Upper lobe of left lung (tissue), 6 donors: ENCODE results near the gene BCAS4. TPM values are rescaled to one million over a fixed set of nuclear protein-coding genes. Genes with fewer than 3 reads are reported as not detected.
A peak's percentile ranks its signal among the peaks of the same experiment; 100 is the strongest.

ENCODE experiments used
- ATAC-seq, 2 donors: fragments of 200-7000 bp; cut with Tn5 transposase; one replicate each; pipeline ENCODE4 v1.9.1; 2022; ENCODE audit warnings: mild to moderate bottlenecking in 2 of 2, moderate library complexity in 2 of 2; ENCODE audit not compliant: low FRiP score in 2 of 2
- DNase-seq, 2 donors: peaks; one replicate each; pipeline ENCODE4 v3.0.0-alpha.2; 2019 to 2020
- H3K27ac ChIP-seq, 4 donors: fragments of 200-600 bp; sonication (generic); one replicate each; pipeline ENCODE4 v1.5.1; 2016 to 2019
- H3K27me3 ChIP-seq, 4 donors: fragments of 200-600 bp; sonication (generic); one replicate each; pipeline ENCODE4 v1.5.1; 2017 to 2019
- H3K36me3 ChIP-seq, 4 donors: fragments of 200-600 bp; sonication (generic); one replicate each; pipeline ENCODE4 v1.5.1; 2016 to 2019
- H3K4me1 ChIP-seq, 4 donors: fragments of 200-600 bp; sonication (generic); one replicate each; pipeline ENCODE4 v1.5.1; 2018 to 2019
- H3K4me3 ChIP-seq, 4 donors: fragments of 200-600 bp; sonication (generic); one replicate each; pipeline ENCODE4 v1.5.1; 2017 to 2019; ENCODE audit warnings: mild to moderate bottlenecking in 2 of 4, moderate library complexity in 1 of 4
- H3K9me3 ChIP-seq, 4 donors: fragments of 200-600 bp; sonication (generic); one replicate each; pipeline ENCODE4 v1.5.1; 2018 to 2019
- EP300 ChIP-seq, 4 donors: sonication (generic); formaldehyde crosslinking; IDR thresholded peaks; one replicate each; pipeline ENCODE4 v1.5.1; 2017; ENCODE audit warnings: antibody characterized with exemption in 4 of 4, control low read depth in 2 of 4
- POLR2A ChIP-seq, 4 donors: fragments of 450-650 bp; IDR thresholded peaks; one replicate each; pipeline ENCODE4 v1.5.1; 2016 to 2017; ENCODE audit warnings: antibody characterized with exemption in 4 of 4, mild to moderate bottlenecking in 2 of 4
- POLR2AphosphoS5 ChIP-seq, 2 donors: sonication (generic); formaldehyde crosslinking; IDR thresholded peaks; one replicate each; pipeline ENCODE4 v1.5.1; 2017; ENCODE audit warnings: antibody characterized with exemption in 2 of 2
- WGBS, 2 donors: methylation state at CpG; one replicate each; pipeline ENCODE4 v1.1.5; 2017 to 2018; 5-methylcytosine and 5-hydroxymethylcytosine counted together
- total RNA-seq, 6 donors: library from RNA; depleted of rRNA in 4 of 6; stranded (reverse); fragments of >200 nt in 4 of 6; gene quantifications; one replicate each; pipeline versions ENCODE4 v1.1.0 to v1.2.1, GENCODE V29; 2016 to 2021
- TF ChIP-seq, protein P1 (sequence below), 6 experiments: fragments of 450-650 bp in 4 of 6; fragments of 200-600 bp in 2 of 6; sonication (generic) in 2 of 6; IDR thresholded peaks; one replicate each; pipeline ENCODE4 v1.5.1; 2016 to 2019; ENCODE audit warnings: antibody characterized with exemption in 6 of 6
- donor health status: DM: no; HTN: no; CAD: no; lungs with moderate emphysema.
- donor health status: DM: no; HTN: yes; CAD: no; lungs with severe emphysema.

The BCAS4 gene
- total RNA-seq, 6 donors from 2014 or later: 2.3 to 12.3 (median 5.2) TPM

DNA sequence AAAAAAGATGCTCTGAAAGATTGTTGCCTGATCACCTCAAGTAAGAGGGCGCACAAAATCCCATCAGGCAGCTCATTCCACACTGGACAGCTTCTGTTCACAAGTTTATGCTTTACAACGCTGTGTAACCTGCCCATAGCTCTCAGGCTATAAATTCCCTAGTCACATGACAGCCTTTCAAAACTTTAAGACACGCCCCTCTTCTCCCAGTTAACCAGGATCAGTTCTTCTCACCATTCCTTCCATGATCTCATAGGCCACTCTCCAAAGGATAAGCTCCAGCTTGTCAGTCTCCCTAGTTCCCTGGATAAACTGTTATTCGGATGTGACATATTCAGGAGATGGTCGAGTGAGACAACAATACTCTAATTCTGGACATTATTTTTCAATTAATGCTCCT lies 121.4 kb downstream of the BCAS4 start:
- 53 to 58% methylated on average over 5 of the region's 5 CpGs for WGBS, 2 donors
- H3K4me1 ChIP-seq: peaks cover 52 to 77% (median 63%) of the 10 kb centered on the region in 4 donors

DNA sequence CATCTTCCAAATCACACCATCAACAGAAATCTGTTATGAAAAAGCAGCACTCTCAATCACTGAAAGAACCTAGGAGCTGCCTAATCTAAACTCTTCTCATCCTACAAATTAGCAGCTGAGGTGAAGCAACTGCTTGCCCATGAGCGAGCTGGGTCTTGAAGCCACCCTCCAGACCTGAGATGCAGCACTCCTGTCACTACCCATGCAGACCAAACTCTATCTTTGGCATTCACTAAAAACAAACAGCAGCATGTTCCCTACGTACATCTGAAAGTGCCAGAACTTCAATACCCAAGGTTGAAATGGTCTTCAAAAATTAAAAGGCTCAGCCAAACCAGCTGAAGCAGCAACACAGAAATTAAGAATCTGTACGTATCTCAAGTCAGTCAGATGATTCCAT lies 122.1 kb downstream of the BCAS4 start:
- 78 to 88% methylated on average over 3 of the region's 3 CpGs for WGBS, 2 donors
- no peak overlapping the region for H3K4me3 ChIP-seq

More for the DNA sequence above, 121.4 kb downstream of the BCAS4 start:
- Histone ChIP-seq H3K9me3 (no peaks in the 10 kb centered on the region), H3K27ac (peak overlapping the region in 1 of 4 donors; percentile 19), H3K36me3 (no peaks in the 10 kb centered on the region), H3K27me3 (no peaks in the 10 kb centered on the region), H3K4me3 (no peak overlapping the region)
- DNase-seq (no peak), ATAC-seq (peak in 1 of 2 donors; percentile 40)
- TF ChIP-seq POLR2A (IDR thresholded peaks at IDR 0.05): no peak
- TF ChIP-seq EP300 (IDR thresholded peaks at IDR 0.05): no peak
- no peak for TF ChIP-seq POLR2AphosphoS5 (IDR thresholded peaks at IDR 0.05)
- TF ChIP-seq, protein P1, sequence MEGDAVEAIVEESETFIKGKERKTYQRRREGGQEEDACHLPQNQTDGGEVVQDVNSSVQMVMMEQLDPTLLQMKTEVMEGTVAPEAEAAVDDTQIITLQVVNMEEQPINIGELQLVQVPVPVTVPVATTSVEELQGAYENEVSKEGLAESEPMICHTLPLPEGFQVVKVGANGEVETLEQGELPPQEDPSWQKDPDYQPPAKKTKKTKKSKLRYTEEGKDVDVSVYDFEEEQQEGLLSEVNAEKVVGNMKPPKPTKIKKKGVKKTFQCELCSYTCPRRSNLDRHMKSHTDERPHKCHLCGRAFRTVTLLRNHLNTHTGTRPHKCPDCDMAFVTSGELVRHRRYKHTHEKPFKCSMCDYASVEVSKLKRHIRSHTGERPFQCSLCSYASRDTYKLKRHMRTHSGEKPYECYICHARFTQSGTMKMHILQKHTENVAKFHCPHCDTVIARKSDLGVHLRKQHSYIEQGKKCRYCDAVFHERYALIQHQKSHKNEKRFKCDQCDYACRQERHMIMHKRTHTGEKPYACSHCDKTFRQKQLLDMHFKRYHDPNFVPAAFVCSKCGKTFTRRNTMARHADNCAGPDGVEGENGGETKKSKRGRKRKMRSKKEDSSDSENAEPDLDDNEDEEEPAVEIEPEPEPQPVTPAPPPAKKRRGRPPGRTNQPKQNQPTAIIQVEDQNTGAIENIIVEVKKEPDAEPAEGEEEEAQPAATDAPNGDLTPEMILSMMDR (IDR thresholded peaks at IDR 0.05): no peak

DNA sequence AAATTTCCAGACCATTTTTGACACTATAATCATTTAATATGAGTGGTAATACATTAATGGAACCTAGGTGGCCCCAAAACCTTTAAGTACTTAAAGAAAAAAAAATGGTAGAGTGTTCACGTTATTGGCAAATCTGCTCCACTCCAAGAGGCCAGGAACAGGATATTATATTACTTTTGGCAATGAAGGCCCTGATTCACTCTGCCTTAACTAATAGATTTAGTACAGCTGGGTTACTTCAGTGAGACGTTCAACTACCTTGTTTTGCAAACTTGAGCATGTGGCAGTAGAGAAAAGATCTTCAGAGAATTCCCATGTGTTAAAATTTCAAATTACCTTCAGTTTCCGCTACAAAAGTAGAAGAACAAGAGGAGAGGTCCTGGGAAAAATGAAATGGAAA lies 123.5 kb downstream of the BCAS4 start:
- Histone ChIP-seq H3K27me3 (no peaks in the 10 kb centered on the region), H3K36me3 (no peaks in the 10 kb centered on the region), H3K4me1 (peaks cover 66 to 94% (median 78%) of the 10 kb centered on the region in 4 donors), H3K27ac (no peak overlapping the region), H3K9me3 (no peaks in the 10 kb centered on the region), H3K4me3 (no peak overlapping the region)
- whole genome bisulfite sequencing, 2 donors: 58 to 72% methylated on average over 3 of the region's 3 CpGs
- DNase-seq (no peak), ATAC-seq (no peak)
- no peak for TF ChIP-seq POLR2AphosphoS5 (IDR thresholded peaks at IDR 0.05)
- no peak for TF ChIP-seq POLR2A (IDR thresholded peaks at IDR 0.05)
- TF ChIP-seq, protein P1 (IDR thresholded peaks at IDR 0.05): no peak
- no peak for TF ChIP-seq EP300 (IDR thresholded peaks at IDR 0.05)

More for the DNA sequence above, 122.1 kb downstream of the BCAS4 start:
- H3K36me3 ChIP-seq: no peaks in the 10 kb centered on the region
- H3K4me1 ChIP-seq: peaks cover 57 to 81% (median 67%) of the 10 kb centered on the region in 4 donors
- peak overlapping the region in 1 of 4 donors; percentile 19 for H3K27ac ChIP-seq
- no peaks in the 10 kb centered on the region for H3K27me3 ChIP-seq
- no peak for TF ChIP-seq POLR2AphosphoS5 (IDR thresholded peaks at IDR 0.05)
- TF ChIP-seq EP300 (IDR thresholded peaks at IDR 0.05): no peak
- TF ChIP-seq, protein P1 (IDR thresholded peaks at IDR 0.05): no peak
- TF ChIP-seq POLR2A (IDR thresholded peaks at IDR 0.05): no peak
- DNase-seq (no peak), ATAC-seq (no peak)
- no peaks in the 10 kb centered on the region for H3K9me3 ChIP-seq

DNA sequence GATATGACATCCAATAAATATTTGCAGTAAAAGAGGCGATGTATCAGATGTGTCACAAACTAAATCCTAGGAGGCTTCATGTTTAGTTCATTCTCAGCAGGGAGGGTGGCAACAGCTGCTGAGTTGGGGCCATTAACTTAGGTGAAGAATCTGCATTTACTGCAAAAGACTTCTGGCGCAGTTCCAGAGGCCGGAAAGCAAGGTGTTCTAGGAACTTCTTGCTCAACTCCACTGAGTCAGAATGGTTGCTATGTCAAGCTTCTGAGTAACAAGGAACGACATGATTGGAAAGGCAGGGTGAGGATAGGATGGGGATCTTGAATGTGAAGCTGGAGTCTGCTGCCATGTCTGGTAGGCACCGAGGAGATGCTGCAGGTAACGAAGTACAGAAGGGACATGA lies 124.7 kb downstream of the BCAS4 start:
- Histone ChIP-seq H3K27me3 (no peaks in the 10 kb centered on the region), H3K36me3 (no peaks in the 10 kb centered on the region), H3K9me3 (no peaks in the 10 kb centered on the region), H3K4me1 (peaks cover 58 to 96% (median 77%) of the 10 kb centered on the region in 4 donors), H3K27ac (no peak overlapping the region), H3K4me3 (no peak overlapping the region)
- DNase-seq: peak in 1 of 2 donors; percentile 71
- ATAC-seq: no peak
- no peak for TF ChIP-seq POLR2AphosphoS5 (IDR thresholded peaks at IDR 0.05)
- TF ChIP-seq EP300 (IDR thresholded peaks at IDR 0.05): peak in 1 of 4 donors; percentile 3
- 64 to 66% methylated on average over 6 of the region's 6 CpGs for WGBS, 2 donors

DNA sequence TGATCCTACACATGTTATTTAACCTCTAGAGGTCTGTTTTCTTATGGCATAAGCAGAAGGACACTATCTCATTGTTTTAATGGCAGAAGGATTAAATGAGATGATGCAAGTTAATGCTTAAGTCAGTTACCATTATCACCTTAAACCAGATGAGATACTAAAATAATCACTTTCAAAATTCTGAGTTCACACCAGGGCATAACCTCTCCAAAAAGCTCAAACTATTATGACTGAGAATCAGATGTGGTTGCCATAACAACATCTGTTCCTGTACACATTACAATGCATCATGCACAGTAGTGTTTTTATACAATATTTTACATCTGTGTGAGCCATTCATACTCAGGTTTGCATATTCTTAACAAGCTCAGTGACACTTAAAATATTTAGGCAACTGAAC lies 126.1 kb downstream of the BCAS4 start:
- no peaks in the 10 kb centered on the region for H3K27me3 ChIP-seq

More for the DNA sequence above, 126.1 kb downstream of the BCAS4 start:
- Histone ChIP-seq H3K4me1 (peaks cover 58 to 96% (median 73%) of the 10 kb centered on the region in 4 donors), H3K27ac (peak overlapping the region in 2 of 4 donors; percentile 3 to 35), H3K4me3 (no peak overlapping the region), H3K36me3 (peaks cover 0 to 3% (median 0%) of the 10 kb centered on the region in 4 donors), H3K9me3 (no peaks in the 10 kb centered on the region)
- ATAC-seq (no peak), DNase-seq (no peak)
- TF ChIP-seq POLR2A (IDR thresholded peaks at IDR 0.05) (no peak), EP300 (IDR thresholded peaks at IDR 0.05) (no peak), POLR2AphosphoS5 (IDR thresholded peaks at IDR 0.05) (no peak)
- TF ChIP-seq, protein P1 (IDR thresholded peaks at IDR 0.05): no peak
